HEK293 (cell line): ENCODE data around the gene HIVEP2.

Source experiments
- CTCF ChIA-PET: fragments of 350-600 bp; formaldehyde crosslinking; extraction: SDS; loops from one replicate; lab custom pipeline; 2021; ENCODE audit warnings: antibody characterized with exemption; lab: Yijun Ruan, JAX
- POLR2A ChIA-PET: fragments of 300-600 bp; formaldehyde crosslinking; extraction: SDS; loops from one replicate; lab custom pipeline; 2020; ENCODE audit warnings: antibody characterized with exemption, inconsistent platforms; lab: Yijun Ruan, JAX
- H3K27ac ChIP-seq: fragments of 200-500 bp; sonication (Bioruptor generic); 2 replicates; pipeline ENCODE4 v1.5.1; 2014; ENCODE audit warnings: low read depth, low read length, control low read depth, inconsistent platforms; ENCODE audit errors: extremely low read depth
- H3K36me3 ChIP-seq, 2 experiments: fragments of 200-500 bp in 1 of 2; sonication (Bioruptor generic) in 1 of 2; 1 replicate in 1 of 2; 2 replicates in 1 of 2; pipeline ENCODE4 v1.5.1; 2014 to 2017; ENCODE audit warnings: inconsistent platforms in 2 of 2, low read length in 2 of 2; ENCODE audit not compliant: control insufficient read depth in 2 of 2, insufficient read depth in 1 of 2
- H3K4me1 ChIP-seq: fragments of 200-500 bp; sonication (Bioruptor generic); 2 replicates; pipeline ENCODE4 v1.5.1; 2014; ENCODE audit warnings: mild to moderate bottlenecking, low read length, inconsistent platforms; ENCODE audit not compliant: control insufficient read depth, insufficient read depth
- H3K4me3 ChIP-seq: 2 replicates; pipeline ENCODE4 v1.5.1; 2011; ENCODE audit warnings: low read depth, mild to moderate bottlenecking, control low read depth, low read length, moderate library complexity
- H3K9me3 ChIP-seq: fragments of 200-500 bp; sonication (Bioruptor generic); 2 replicates; pipeline ENCODE4 v1.5.1; 2014; ENCODE audit warnings: low read depth, low read length, inconsistent platforms; ENCODE audit not compliant: control insufficient read depth, insufficient read depth
- CTCF ChIP-seq: fragments of 450-650 bp; formaldehyde crosslinking; IDR thresholded peaks from 2 replicates; pipeline ENCODE4 v1.5.1; 2016; ENCODE audit warnings: missing biosample characterization, missing genetic modification characterization
- GLI2 ChIP-seq: fragments of 450-650 bp; formaldehyde crosslinking; IDR thresholded peaks from 2 replicates; pipeline ENCODE4; 2017; ENCODE audit warnings: missing biosample characterization, missing genetic modification characterization, low read depth, borderline replicate concordance
- HIC1 ChIP-seq: fragments of 450-650 bp; formaldehyde crosslinking; IDR thresholded peaks from 2 replicates; pipeline ENCODE4 v1.5.1; 2016; ENCODE audit warnings: missing biosample characterization, missing genetic modification characterization
- HOXC10 ChIP-seq: sonication (generic); formaldehyde crosslinking; IDR thresholded peaks from 2 replicates; pipeline ENCODE4 v1.8.1; 2023; ENCODE audit warnings: mild to moderate bottlenecking, missing genetic modification reagents
- INSM2 ChIP-seq: fragments of 450-650 bp; formaldehyde crosslinking; IDR thresholded peaks from 2 replicates; pipeline ENCODE4 v1.5.1; 2016; ENCODE audit warnings: missing biosample characterization, missing genetic modification characterization
- PRDM1 ChIP-seq: fragments of 450-650 bp; formaldehyde crosslinking; IDR thresholded peaks from 2 replicates; pipeline ENCODE4; 2016; ENCODE audit warnings: missing biosample characterization, missing genetic modification characterization
- ZBTB49 ChIP-seq: fragments of 450-650 bp; formaldehyde crosslinking; IDR thresholded peaks from 2 replicates; pipeline ENCODE4 v1.5.1; 2016; ENCODE audit warnings: missing biosample characterization, missing genetic modification characterization, low read depth
- ZEB2 ChIP-seq: fragments of 450-650 bp; formaldehyde crosslinking; IDR thresholded peaks from 2 replicates; pipeline ENCODE4 v1.5.1; 2016; ENCODE audit warnings: missing biosample characterization, missing genetic modification characterization
- ZNF112 ChIP-seq: fragments of 450-650 bp; formaldehyde crosslinking; IDR thresholded peaks from 2 replicates; pipeline ENCODE4 v1.5.0; 2017; ENCODE audit warnings: missing biosample characterization, missing genetic modification characterization
- ZNF114 ChIP-seq: fragments of 450-650 bp; formaldehyde crosslinking; IDR thresholded peaks from 2 replicates; pipeline ENCODE4 v1.5.0; 2017; ENCODE audit warnings: missing biosample characterization, missing genetic modification characterization
- ZNF274 ChIP-seq, 2 experiments: fragments of 200-500 bp in 1 of 2; fragments of 450-650 bp in 1 of 2; sonication (Bioruptor generic) in 1 of 2; formaldehyde crosslinking in 1 of 2; IDR thresholded peaks; 2 replicates each; pipeline versions ENCODE4 v1.5.1 to v1.6.1; 2014 to 2016; ENCODE audit warnings: borderline replicate concordance in 1 of 2, inconsistent platforms in 1 of 2, low read length in 1 of 2, missing biosample characterization in 1 of 2, missing genetic modification characterization in 1 of 2
- ZNF449 ChIP-seq: fragments of 450-650 bp; formaldehyde crosslinking; IDR thresholded peaks from 2 replicates; pipeline ENCODE4 v1.5.1; 2017; ENCODE audit warnings: missing biosample characterization, mild to moderate bottlenecking, missing genetic modification characterization, moderate library complexity
- ZNF48 ChIP-seq: fragments of 450-650 bp; formaldehyde crosslinking; IDR thresholded peaks from 2 replicates; pipeline ENCODE4 v1.5.1; 2016; ENCODE audit warnings: missing biosample characterization, missing genetic modification characterization
- ZNF510 ChIP-seq: fragments of 450-650 bp; formaldehyde crosslinking; IDR thresholded peaks from 2 replicates; pipeline ENCODE4 v1.5.1; 2018; ENCODE audit warnings: mild to moderate bottlenecking, missing genetic modification characterization, missing biosample characterization; ENCODE audit not compliant: insufficient replicate concordance
- ZNF521 ChIP-seq: fragments of 450-650 bp; formaldehyde crosslinking; IDR thresholded peaks from 2 replicates; pipeline ENCODE4 v1.5.1; 2017; ENCODE audit warnings: missing biosample characterization, mild to moderate bottlenecking, missing genetic modification characterization
- ZNF596 ChIP-seq: fragments of 450-650 bp; IDR thresholded peaks from 2 replicates; pipeline ENCODE4 v1.5.0; 2018; ENCODE audit warnings: missing biosample characterization, mild to moderate bottlenecking, missing genetic modification characterization, moderate library complexity
- ZNF664 ChIP-seq: fragments of 450-650 bp; formaldehyde crosslinking; IDR thresholded peaks from 2 replicates; pipeline ENCODE4 v1.5.1; 2016; ENCODE audit warnings: missing biosample characterization, missing genetic modification characterization
- ZNF785 ChIP-seq: fragments of 450-650 bp; formaldehyde crosslinking; IDR thresholded peaks from 2 replicates; pipeline ENCODE4 v1.5.1; 2016; ENCODE audit warnings: missing biosample characterization, missing genetic modification characterization

HIVEP2 gene

GRCh38 chr6:142842418-142843261, 102.3 kb downstream of the HIVEP2 start:
- Histone ChIP-seq H3K4me3 (no peak overlapping the region), H3K9me3 (no peaks in the 10 kb centered on the region), H3K27ac (no peak overlapping the region), H3K36me3 (no peaks in the 10 kb centered on the region), H3K4me1 (peaks cover 34% of the 10 kb centered on the region)
- TF ChIP-seq ZEB2 (tag by site-specific recombination) = 0 out of 2 replicates have a peak, but pooled peaks have one; percentile 20
- peak; percentile 23; the same call in 1 of the 2 replicates for TF ChIP-seq PRDM1 (tag by site-specific recombination)
- no peak for TF ChIP-seq ZNF596
- no peak for TF ChIP-seq ZNF48 (tag by site-specific recombination)
- ChIA-PET CTCF (interaction anchor here (0.6 to 1.0 kb wide), 9 partner anchors 8 to 150 kb away, joined by 3 to 4 read pairs (median 3); no protein-coding TSS in a partner anchor), POLR2A (interaction anchor here (1.1 kb wide), 1 partner anchor 217 kb away, joined by 3 read pairs; no protein-coding TSS in a partner anchor)

- no peak for TF ChIP-seq ZNF112 (tag by site-specific recombination)
- peak; percentile 56; the same call in 1 of the 2 replicates for TF ChIP-seq ZNF664 (tag by site-specific recombination)
- TF ChIP-seq, all 188 proteins: peak for 1
- peaks cover 26% of the 10 kb centered on the region for H3K4me1 ChIP-seq
- ChIA-PET POLR2A (no interaction called here), CTCF (interaction anchor here (0.6 to 1.0 kb wide), 2 partner anchors 12 to 31 kb away, joined by 3 read pairs; no protein-coding TSS in a partner anchor)
- H3K36me3 ChIP-seq = no peaks in the 10 kb centered on the region
- H3K27ac ChIP-seq = no peak overlapping the region
- H3K4me3 ChIP-seq = no peak overlapping the region
- no peaks in the 10 kb centered on the region for H3K9me3 ChIP-seq
Measured at GRCh38 chr6:142841915-142842314, 103.1 kb downstream of the HIVEP2 start.

- H3K4me3 ChIP-seq = no peak overlapping the region
- TF ChIP-seq HIC1 (tag by site-specific recombination) (no peak), INSM2 (no peak), ZNF449 (tag by site-specific recombination) (no peak), HOXC10 (CRISPR knock-in tag) (no peak), ZNF521 (tag by site-specific recombination) (no peak), ZNF274 (IDR thresholded peaks at IDR 0.05; ENCODE audit: low read length) (no peak), ZNF274 (tag by site-specific recombination; IDR thresholded peaks at IDR 0.05; ENCODE audit: borderline replicate concordance) (no peak), GLI2 (tag by site-specific recombination) (no peak), ZBTB49 (tag by site-specific recombination) (no peak), ZNF596 (no peak), ZNF785 (no peak), ZNF114 (tag by site-specific recombination) (no peak), CTCF (tag by site-specific recombination) (no peak), ZNF510 (tag by site-specific recombination) (no peak)
Measured at GRCh38 chr6:142839686-142840040, 105.3 kb downstream of the HIVEP2 start.

More at GRCh38 chr6:142839686-142840040, 105.3 kb downstream of the HIVEP2 start:
- no peaks in the 10 kb centered on the region for H3K9me3 ChIP-seq
- ChIA-PET CTCF (interaction anchor here (0.6 to 1.3 kb wide), 2 partner anchors 13 to 105 kb away, joined by 4 to 8 read pairs; no protein-coding TSS in a partner anchor), POLR2A (interaction anchor here (0.9 to 1.5 kb wide), 2 partner anchors 11 to 47 kb away, joined by 3 read pairs; no protein-coding TSS in a partner anchor)
- 0 out of 2 replicates have a peak, but pooled peaks cover 12% of the 10 kb centered on the region for H3K4me1 ChIP-seq
- H3K27ac ChIP-seq = no peak overlapping the region
- no peaks in the 10 kb centered on the region for H3K36me3 ChIP-seq
